HL-60 (cell line): ENCODE data around the gene MASP1.

ENCODE experiments used
- TF ChIP-seq, protein P1 (sequence below): IDR thresholded peaks from one replicate; pipeline ENCODE4 v1.5.1; 2011; ENCODE audit warnings: low read length, control low read depth, inconsistent platforms; ENCODE audit not compliant: insufficient read depth
- TF ChIP-seq, protein P2 (sequence below): IDR thresholded peaks from 2 replicates; pipeline ENCODE4 v1.6.1; 2012; ENCODE audit warnings: low read depth; ENCODE audit not compliant: insufficient replicate concordance

GRCh38 chr3:187252311-187252710, 39.2 kb downstream of the MASP1 start:
- TF ChIP-seq, protein P1, sequence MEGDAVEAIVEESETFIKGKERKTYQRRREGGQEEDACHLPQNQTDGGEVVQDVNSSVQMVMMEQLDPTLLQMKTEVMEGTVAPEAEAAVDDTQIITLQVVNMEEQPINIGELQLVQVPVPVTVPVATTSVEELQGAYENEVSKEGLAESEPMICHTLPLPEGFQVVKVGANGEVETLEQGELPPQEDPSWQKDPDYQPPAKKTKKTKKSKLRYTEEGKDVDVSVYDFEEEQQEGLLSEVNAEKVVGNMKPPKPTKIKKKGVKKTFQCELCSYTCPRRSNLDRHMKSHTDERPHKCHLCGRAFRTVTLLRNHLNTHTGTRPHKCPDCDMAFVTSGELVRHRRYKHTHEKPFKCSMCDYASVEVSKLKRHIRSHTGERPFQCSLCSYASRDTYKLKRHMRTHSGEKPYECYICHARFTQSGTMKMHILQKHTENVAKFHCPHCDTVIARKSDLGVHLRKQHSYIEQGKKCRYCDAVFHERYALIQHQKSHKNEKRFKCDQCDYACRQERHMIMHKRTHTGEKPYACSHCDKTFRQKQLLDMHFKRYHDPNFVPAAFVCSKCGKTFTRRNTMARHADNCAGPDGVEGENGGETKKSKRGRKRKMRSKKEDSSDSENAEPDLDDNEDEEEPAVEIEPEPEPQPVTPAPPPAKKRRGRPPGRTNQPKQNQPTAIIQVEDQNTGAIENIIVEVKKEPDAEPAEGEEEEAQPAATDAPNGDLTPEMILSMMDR, result no peak
- TF ChIP-seq, protein P2, sequence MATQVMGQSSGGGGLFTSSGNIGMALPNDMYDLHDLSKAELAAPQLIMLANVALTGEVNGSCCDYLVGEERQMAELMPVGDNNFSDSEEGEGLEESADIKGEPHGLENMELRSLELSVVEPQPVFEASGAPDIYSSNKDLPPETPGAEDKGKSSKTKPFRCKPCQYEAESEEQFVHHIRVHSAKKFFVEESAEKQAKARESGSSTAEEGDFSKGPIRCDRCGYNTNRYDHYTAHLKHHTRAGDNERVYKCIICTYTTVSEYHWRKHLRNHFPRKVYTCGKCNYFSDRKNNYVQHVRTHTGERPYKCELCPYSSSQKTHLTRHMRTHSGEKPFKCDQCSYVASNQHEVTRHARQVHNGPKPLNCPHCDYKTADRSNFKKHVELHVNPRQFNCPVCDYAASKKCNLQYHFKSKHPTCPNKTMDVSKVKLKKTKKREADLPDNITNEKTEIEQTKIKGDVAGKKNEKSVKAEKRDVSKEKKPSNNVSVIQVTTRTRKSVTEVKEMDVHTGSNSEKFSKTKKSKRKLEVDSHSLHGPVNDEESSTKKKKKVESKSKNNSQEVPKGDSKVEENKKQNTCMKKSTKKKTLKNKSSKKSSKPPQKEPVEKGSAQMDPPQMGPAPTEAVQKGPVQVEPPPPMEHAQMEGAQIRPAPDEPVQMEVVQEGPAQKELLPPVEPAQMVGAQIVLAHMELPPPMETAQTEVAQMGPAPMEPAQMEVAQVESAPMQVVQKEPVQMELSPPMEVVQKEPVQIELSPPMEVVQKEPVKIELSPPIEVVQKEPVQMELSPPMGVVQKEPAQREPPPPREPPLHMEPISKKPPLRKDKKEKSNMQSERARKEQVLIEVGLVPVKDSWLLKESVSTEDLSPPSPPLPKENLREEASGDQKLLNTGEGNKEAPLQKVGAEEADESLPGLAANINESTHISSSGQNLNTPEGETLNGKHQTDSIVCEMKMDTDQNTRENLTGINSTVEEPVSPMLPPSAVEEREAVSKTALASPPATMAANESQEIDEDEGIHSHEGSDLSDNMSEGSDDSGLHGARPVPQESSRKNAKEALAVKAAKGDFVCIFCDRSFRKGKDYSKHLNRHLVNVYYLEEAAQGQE, result no peak
